ENCODE data around the gene TMEM125.

Gene TMEM125

DNA sequence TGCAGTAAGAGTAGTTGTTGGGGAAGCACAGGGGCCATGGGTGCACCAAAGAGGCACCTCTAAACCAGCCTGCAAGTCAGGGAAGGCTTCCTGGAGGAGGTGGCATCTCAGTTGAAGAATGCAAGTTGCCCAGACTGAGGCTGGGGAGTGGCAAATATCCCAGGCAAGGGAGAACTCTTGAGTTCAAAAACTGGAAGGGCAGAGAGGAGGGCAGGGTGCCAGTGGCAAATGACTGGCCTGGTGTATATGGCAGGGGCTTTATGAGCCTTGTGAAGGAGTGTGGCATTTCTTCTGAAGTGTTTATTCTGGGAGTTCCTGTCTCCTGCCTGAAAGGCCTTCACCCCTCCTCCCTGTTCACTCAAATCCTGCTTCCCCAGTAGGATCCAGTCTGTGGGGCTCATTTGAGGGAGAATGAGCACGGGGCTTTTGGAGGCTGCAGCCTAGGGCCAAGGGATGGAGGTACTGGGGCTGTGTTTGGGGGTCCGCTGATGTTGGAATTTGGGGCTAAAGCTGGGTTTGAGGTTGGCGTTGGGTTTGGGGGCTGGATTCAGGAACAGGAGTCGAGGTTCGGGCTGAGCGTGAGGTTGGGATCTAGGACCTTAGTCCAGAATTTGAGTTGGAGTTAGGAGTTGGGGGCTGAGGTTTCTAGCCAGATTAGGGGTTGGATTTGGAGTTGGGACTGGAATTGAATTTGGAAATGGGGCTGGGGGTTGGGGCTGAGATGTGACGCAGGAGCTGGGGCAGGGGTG, at the start of gene TMEM125:
Gene TMEM125 (plus strand): TSS at position 357 of the 749 bp plus-strand sequence. CDS start 2,740 bp downstream, outside the sequence.
- no peak for DNase-seq

DNA sequence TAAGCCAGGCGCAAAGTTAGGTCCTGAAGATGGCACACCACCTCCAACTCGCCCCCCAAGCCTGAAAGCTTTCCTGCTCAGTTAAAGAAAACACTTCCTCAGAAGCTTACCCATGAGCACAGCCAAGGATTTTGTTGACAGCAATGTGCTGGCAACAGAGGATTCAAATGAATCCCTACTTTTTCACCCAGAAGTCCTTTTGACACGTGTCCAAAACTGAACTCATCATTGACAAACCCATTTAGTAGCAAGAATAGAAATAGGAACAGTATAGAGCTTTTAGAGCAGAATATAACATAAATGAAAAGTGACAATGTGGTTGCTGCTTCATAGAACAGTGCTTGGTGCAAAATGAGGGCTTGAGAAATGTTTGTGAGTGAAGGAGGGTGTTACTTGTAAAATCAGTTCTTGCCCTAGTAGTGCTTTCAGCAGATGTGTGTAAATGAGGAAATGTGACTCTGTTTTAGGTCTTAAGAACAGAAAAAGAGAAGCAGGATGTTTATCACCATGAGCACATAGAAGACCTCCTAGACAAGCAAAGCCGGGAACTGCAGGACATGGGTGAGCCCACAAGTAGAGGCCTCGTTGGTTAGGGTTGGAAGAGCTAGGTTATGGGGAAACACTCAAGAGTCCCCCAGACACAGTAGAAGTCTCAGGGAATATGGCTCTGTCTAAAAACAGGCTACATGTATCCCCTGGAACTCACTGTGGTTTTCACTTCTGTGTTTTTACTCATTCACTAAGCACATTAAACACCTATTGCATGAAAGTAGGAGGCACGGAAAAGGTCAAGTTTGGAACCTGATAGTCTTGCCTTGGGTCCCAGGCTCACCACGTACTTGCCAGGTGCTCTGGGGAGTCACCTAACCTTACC, 48.6 kb upstream of the TMEM125 start:
- DNase-seq: no peak

DNA sequence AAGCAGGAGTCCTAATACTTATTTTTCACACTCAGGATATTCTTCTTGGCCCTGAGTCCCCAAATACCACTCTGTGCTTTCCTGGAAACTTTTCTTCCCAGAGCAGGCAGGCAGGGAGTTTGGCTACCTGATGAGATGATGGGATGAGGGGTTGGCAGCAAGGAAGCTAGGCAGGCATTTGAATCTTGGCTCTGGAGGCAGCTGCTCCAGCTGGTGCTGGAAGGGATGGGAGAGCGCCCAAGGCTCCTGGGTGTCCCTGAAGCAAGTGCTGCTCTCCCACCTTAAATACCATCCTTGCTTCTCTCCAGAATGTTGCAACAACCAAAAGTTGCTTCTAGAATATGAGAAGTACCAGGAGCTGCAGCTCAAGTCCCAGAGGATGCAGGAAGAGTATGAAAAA, 48.0 kb upstream of the TMEM125 start:
- no peak for DNase-seq

DNA sequence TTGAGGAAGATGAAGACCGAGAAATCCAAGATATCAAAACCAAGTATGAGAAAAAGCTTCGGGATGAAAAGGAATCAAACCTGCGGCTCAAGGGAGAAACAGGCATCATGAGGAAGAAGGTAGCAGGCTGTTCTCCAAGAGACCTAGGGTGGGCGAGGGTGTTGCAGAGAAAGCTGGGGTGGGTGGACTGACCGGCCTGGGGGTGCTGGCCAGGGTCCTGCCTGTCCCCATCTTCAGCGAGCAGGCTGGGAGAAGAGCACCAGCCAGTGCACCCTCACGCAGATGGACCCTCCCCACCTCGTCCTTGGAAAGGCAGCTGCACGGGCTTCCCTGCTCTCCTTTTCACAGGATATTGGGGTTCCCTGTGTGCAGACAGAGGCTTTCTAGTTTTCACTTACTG, 46.9 kb upstream of the TMEM125 start:
- no peak for DNase-seq

DNA sequence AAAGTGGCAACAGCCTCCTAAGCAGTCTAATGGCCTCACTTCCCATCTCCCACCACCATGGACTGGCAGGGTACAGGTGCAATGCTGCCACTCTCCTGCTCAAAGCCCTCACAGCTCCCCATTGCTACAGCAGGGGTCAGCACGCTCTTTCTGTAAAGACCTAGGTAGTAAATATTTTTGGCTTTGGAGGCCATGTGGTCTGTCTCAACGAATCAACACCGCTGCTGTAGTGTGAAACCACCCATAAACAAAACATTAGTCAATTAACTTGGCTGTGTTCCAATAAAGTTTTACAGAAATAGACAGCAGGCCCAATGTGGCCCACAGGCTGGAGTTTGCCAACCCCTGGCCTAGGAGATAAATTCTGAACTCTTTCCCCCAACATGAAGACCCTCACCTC, 44.6 kb upstream of the TMEM125 start:
- DNase-seq: peak; percentile 40

DNA sequence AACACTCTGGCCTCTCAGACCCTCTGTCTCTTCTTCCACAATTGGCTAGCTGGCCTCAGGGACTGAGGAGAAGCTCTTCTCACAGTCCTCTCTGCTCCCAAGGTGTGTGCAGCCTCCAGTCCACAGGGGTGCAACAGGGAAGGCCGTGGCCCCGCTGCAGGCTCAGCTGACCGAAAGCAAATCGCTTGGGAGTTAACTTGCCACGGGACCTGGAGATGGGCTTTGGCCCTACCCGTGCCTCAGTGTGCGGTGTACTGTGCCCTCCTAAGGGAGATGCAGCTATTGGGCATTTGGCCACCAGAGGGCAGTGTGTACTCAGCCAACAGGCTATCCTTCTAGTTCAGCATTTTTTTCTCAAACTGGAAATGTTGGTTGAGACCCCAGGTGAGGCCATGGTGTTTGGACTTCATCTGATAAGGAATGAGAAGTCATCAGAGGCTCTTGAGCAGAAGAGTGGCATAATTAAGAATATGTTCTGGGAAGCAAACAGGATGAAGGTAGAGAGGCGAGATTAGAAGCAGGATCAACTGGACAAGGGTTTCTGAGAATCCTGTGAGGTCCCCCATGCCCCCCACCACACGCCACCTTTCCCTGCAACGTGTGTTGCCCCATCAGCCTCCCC, 42.5 kb upstream of the TMEM125 start:
- peak; percentile 90 for DNase-seq

DNA sequence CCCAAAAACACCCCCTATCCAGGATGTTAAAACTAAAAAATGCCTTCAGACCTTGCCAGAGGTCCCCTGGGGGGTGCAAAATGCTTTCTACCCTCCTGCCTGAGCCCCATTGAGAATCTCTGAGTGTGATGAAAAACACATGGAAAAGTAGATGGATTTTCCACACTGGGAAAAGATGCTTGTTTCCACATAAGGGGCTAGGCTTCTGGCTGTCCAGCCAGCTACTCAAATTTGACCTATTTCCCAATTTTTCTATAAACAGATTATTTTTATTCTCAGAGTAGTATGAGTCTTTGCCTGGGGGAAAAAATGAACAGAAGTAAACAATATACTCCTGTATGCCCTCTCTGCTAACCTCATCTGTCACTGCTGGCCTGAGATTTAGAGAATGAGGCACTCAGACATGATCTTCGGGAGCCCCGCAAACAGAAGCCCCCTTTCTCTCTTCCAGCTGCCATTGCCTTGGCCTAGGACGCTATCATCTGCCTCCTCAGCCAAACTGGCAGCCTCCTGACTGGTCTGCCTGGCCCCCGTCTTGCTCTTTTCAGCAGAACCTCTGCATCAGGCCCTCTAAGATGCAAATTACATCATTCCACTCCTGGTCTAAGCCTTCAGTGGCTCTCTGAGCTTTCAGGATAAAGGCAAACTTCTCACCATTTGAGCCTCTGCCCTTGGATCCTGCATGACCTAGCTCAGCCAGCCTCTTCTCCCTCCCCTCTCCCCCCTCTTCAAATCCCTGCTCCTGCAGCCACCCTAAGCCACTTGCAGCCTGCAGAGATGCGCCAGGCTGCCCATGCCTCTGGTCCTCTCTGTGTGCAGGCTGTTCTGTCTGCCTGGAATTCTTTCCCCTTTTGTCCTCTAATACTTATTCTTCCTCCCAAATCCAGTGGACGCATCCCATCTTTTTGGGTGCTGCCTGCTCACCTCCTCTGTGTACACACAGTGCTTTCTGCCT, 39.7 kb upstream of the TMEM125 start:
- DNase-seq: no peak

DNA sequence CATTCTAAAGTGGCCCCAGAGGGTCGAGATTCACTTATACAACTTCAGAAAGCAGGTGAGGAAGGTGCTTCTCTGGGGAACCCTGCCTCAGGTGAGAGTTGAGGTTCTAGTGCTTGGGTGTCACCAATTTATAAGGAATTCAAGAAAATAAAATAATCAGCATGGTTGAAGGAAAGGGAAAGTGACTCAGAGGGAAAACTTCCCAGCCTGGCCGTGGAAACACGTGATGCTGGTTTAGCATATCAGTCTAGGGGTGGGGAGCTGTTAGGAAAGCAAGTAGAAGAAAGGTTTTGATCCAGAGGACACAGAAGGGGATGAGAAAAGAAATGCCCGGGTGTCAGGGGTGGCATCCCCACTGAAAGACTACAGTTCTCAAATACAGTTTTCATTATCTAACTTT, 37.7 kb upstream of the TMEM125 start:
- no peak for DNase-seq

DNA sequence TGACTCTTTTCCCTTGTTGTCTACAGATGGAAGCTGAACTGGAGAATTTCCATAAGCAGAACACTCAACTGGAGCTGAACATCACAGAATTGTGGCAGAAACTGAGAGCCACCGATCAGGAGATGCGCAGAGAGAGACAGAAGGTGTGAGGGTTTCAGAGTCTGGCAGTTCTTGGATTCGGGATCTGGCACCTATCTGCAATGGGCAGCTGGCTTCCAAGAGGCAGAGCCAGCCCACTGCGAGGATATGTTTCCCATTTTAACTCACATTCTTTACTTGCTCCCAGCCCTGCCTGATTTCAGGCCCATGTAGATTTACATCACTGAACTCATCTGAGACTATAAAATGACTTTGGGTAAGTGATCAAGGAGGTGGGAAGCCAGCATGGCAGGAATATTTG, 37.3 kb upstream of the TMEM125 start:
- no peak for DNase-seq

DNA sequence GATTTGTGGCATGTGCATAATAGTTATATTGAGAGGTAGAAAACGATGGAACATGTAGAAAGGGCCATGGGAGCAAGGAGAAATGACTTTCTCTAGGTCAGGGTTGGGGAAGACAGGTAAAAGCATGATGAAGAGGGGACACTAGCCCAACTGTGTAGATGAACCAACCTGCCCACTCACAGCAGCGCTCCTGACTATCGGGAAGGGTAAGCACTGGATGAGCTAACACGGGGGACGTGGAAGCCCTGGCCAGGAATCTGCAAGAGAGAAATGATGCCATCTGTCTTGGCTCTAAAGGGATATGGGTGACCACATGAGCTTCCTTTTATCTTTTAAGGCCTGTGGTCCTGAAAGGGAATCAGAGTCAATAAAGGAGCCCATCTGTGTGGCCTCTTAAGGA, 36.2 kb upstream of the TMEM125 start:
- DNase-seq: no peak

DNA sequence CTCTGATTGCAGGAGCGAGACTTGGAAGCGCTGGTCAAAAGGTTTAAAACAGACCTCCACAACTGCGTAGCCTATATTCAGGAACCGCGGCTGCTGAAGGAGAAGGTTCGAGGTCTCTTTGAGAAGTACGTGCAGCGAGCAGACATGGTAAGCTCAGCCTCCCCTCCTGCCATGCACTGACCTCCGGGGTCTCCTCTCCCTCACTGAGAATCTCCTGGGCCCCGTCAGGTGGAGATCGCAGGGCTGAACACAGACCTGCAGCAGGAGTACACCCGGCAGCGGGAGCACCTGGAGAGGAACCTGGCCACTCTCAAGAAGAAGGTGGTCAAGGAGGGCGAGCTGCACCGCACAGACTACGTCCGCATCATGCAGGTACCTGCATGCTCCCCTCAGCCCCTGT, 35.5 kb upstream of the TMEM125 start:
- no peak for DNase-seq

DNA sequence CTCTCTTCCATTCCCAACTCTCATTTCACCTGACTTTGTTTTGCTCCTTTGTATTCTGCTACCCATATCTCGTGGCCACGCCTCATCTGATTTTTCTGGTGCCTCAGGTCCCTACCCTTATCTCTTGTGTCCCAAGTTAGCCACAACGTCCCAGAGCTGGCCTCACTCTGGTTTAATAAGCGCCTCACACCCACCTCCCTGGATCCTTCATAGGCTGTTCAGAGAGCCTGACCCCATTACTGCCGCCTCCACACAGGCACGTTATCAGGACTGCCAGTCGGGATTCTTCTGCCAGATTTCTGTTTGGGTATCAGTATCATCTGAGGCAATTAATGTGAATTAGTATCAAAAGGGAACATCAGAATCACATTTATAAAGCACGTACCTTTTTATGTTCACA, 34.7 kb upstream of the TMEM125 start:
- DNase-seq: peak; percentile 15

DNA sequence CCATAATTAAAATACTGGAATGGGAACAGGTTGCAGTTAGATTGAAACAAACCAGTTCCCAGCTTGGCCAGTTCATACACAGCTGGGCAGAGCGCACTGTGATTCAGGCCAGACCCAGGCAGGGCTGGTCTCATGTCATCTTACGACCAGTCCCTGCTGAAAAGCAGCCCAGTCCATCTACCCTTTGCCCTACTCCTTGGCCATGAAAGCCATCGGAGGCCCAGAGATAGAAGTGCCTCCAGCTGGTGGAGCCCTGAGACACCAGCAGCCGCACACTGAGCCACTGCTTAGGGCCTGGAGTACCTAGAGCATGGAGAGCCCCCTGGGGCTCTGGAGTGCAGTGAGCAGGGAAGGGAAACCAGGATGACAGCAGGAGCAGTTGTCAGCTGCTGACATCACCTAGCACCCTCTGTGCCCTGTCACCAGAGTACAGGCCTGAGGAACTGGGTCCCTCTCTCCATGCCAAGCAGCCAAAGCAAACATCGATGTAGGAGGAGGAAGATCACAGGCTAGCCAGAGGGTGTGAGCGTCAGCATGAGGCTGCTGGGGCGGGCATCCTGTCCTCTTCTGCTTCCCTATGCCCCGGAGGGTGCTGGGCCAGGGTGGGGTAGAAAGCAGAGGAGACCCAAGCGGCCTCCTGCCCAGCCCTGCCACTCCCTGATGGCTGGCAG, 34.2 kb upstream of the TMEM125 start:
- no peak for DNase-seq

DNA sequence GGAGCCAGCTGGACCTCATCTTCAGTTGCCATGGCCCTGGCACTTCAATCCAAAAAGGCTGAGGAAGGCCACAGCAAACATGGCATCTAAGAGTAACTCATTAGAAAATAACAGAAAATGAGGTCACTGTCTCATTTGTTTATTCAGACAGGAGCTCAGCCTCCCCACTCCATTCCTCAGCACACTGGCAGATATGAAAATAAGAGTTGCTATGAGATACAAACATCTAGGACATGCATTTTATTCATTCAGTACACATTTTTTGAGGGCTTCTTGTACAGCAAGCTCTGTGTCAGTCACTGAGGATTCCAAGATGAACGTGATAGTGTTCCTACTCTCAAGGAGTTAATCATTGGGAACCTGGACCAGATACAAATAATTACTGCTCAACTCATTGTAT, 32.7 kb upstream of the TMEM125 start:
- no peak for DNase-seq

DNA sequence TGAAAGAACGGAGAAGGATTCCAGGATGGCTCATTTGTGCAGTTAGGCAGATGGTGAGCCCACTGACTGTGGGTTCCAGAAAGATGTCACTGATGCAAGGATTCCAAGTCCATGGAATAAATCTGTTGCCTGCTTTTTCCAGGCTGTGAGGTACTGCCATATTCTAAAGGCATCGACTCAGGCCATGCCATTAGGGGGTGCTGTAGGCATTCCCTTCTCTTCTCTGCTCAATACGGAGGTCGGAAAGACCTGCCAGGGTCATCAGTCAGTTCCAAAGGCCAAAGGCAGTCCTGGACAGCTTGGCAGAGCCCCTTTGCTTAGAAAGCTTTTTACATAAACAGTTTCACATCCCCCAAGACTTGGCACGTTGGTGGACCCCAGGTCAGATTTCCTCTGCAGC, 31.7 kb upstream of the TMEM125 start:
- DNase-seq: peak; percentile 86

DNA sequence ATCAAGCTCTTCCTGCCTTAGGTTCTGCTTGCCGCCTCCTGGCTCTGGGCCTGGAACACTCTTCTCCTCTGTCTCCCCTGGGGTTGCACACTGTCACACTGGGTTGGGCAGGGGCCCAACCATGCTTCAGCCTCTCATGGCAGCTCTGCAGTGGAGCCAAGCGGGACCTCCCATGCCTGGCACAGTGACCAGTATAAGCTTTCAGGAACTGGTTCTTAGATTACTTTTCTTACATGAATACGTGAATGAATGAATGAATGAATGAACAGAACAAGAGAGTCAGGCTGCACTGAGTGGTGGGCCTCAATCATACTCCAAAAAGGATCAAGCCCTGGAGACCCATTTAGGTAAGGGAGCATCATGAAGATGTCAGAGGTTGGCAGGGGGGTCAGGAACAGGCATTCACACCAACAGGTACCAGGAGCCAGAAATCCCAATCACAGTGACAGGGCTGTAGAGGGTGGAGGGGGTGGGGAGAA, 30.8 kb upstream of the TMEM125 start:
- no peak for DNase-seq

DNA sequence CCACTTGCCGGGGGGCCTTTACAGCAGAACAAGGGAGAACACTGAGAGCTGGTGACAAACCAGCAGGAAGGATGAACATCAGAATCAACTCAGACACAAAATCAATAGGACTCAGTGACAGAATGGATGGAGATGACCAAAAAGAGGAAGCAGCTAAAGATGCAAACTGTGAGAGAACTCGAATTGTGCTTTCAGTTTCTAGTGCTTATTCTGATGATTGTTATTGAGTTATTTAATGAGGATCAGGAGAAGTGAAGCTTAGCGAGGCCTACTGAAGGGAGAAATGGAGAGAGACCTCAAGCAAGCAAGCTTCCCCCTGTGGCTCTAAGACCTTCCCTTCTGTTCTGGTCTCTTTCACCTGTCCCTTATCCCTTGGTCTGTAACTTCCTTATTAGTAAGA, 30.3 kb upstream of the TMEM125 start:
- DNase-seq: peak; percentile 29

DNA sequence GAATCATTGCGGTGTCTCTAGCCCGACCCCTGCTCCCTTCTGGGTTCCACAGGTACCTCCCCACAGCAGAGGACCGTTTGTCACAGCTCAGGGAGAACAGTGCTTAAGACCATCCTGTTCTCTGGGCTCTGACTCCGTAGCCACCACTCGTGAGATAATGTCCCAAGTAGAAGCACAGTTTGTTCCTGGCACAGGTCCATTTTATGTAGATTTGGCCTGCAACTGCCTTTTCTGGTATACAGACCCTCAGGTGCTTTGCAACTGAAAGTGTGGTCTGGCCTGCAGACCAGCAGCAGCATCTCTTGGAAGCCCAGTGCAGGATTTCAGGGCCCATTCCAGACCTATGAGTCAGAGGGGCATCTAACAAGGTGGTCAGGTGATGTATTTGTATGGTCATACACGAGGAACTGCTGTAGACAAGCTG, 28.4 kb upstream of the TMEM125 start:
- DNase-seq: no peak

DNA sequence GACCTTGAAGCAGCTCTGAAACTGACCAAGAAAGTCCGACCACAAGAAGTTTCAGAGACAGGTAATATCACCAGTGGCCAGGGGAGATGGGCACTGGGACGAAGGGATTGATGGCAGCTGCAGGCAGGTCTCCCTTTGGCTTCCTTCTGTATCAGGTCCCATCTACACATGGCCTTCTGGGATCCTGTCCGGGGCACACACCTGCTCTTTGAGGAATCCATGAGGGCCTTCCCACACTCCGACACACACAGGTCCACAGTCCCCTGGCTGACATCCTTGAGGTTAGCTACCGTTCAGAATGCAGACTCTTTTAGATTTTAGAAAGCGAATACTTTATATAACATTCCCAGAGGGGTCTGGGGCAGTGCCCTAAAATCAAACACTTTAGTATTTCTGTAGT, 26.5 kb upstream of the TMEM125 start:
- no peak for DNase-seq

DNA sequence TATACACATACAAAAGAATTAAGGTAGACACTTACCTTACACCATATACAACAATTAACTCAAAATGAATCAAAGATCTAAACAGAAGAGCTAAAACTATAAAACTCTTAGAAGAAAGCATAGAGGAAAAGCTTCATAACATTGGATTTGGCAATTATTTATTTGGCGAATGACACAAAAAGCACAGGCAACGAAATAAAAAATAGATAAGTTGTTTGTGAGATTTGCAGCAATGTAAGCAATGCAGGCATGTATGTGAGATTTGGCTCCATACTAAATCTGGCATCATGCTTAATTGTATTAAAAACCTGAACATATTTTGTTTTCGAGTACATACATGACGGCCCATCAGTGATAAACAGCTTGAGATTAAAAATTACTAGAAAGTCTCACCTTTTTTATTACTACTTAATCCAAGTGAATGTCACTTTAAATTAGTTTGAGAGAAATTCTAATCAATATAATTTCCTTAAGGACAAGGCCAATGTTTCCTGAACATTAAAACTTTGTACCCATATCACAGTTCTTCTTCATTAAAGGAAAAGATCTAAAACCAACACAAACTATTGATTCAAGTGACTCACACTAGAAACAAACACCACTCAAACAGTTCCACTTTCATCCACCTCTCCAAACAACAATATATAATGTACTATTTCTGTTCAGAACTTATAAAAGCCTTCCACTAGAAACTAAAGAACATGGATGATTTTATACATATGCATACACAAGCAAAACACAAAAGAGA, 23.1 kb upstream of the TMEM125 start:
- no peak for DNase-seq
